MM.1S (cell line): ENCODE measurements around the gene LRG1.
"Not testable (repeated sequence)": the region's sequence is repeated elsewhere in the genome, so short reads cannot be mapped to it uniquely, and the experiment has no call there.

ENCODE experiments used
- DNase-seq: peaks from one replicate; pipeline ENCODE4 v3.0.0-alpha.2; 2015
- H2AFZ ChIP-seq: fragments of 300-600 bp; sonication (generic); 2 replicates; pipeline ENCODE4 v1.6.0; 2016; ENCODE audit warnings: antibody characterized with exemption, low read length
- H3F3A ChIP-seq: fragments of 300-600 bp; sonication (generic); 2 replicates; pipeline ENCODE4 v1.6.1; 2016; ENCODE audit warnings: mild to moderate bottlenecking, antibody characterized with exemption, low read length, moderate library complexity, mixed read lengths; ENCODE audit not compliant: insufficient read depth
- H3K27ac ChIP-seq: fragments of 300-600 bp; sonication (generic); 2 replicates; pipeline ENCODE4 v1.5.1; 2016; ENCODE audit warnings: mild to moderate bottlenecking, low read length
- H3K27me3 ChIP-seq: fragments of 300-600 bp; sonication (generic); replicated peaks from 2 replicates; pipeline ENCODE4 v1.6.0; 2016; ENCODE audit warnings: low read length; ENCODE audit not compliant: insufficient read depth
- H3K36me3 ChIP-seq: fragments of 300-600 bp; sonication (generic); replicated peaks from 2 replicates; pipeline ENCODE4 v1.6.1; 2016; ENCODE audit warnings: mild to moderate bottlenecking, low read length, mixed read lengths; ENCODE audit not compliant: insufficient read depth
- H3K4me1 ChIP-seq: fragments of 300-600 bp; sonication (generic); 2 replicates; pipeline ENCODE4 v1.6.1; 2016; ENCODE audit warnings: low read length, mixed read lengths
- H3K4me2 ChIP-seq: fragments of 300-600 bp; sonication (generic); 2 replicates; pipeline ENCODE4 v1.6.0; 2016; ENCODE audit warnings: low read depth, low read length
- H3K4me3 ChIP-seq: fragments of 300-600 bp; sonication (generic); 2 replicates; pipeline ENCODE4 v1.5.1; 2016; ENCODE audit warnings: low read length, mixed read lengths
- H3K79me2 ChIP-seq: fragments of 300-600 bp; sonication (generic); 2 replicates; pipeline ENCODE4 v1.6.1; 2016; ENCODE audit warnings: mixed run types, low read length, mixed read lengths
- H3K9ac ChIP-seq: fragments of 300-600 bp; sonication (generic); 2 replicates; pipeline ENCODE4 v1.6.1; 2016; ENCODE audit warnings: low read length, mixed read lengths
- H3K9me2 ChIP-seq: fragments of 300-600 bp; sonication (generic); replicated peaks from 2 replicates; pipeline ENCODE4 v1.6.1; 2016; ENCODE audit warnings: mild to moderate bottlenecking, low read length, mixed read lengths; ENCODE audit not compliant: insufficient read depth
- H3K9me3 ChIP-seq: fragments of 300-600 bp; sonication (generic); replicated peaks from 2 replicates; pipeline ENCODE4 v1.6.1; 2016; ENCODE audit warnings: mild to moderate bottlenecking, low read length, mixed read lengths; ENCODE audit not compliant: insufficient read depth
- H4K20me1 ChIP-seq: fragments of 300-600 bp; sonication (generic); 2 replicates; pipeline ENCODE4 v1.6.1; 2016; ENCODE audit warnings: mild to moderate bottlenecking, low read length, moderate library complexity, mixed read lengths; ENCODE audit not compliant: insufficient read depth
- EZH2 ChIP-seq: fragments of 300-600 bp; sonication (generic); optimal IDR thresholded peaks from 2 replicates; pipeline ENCODE3; 2017; ENCODE audit warnings: low read depth, mild to moderate bottlenecking, antibody characterized with exemption, low read length, mixed read lengths
- EZH2phosphoT487 ChIP-seq: fragments of 300-600 bp; sonication (generic); IDR thresholded peaks from 2 replicates; pipeline ENCODE4 v1.6.1; 2018; ENCODE audit warnings: antibody characterized with exemption, low read length
- TF ChIP-seq, protein P1 (sequence below): fragments of 300-600 bp; sonication (generic); IDR thresholded peaks from 2 replicates; pipeline ENCODE4 v1.5.1; 2016; ENCODE audit warnings: antibody characterized with exemption, low read length, mixed read lengths

Gene LRG1

GRCh38 chr19:4568886-4569285 lies 29.1 kb upstream of the LRG1 start:
- Histone ChIP-seq H3K9ac (no peak overlapping the region), H2AFZ (no peak overlapping the region), H3K4me1 (no peaks in the 10 kb centered on the region), H3K27ac (no peak overlapping the region), H3K9me3 (no peaks in the 10 kb centered on the region), H4K20me1 (no peaks in the 10 kb centered on the region), H3K79me2 (no peaks in the 10 kb centered on the region), H3K4me3 (no peak overlapping the region), H3K9me2 (no peaks in the 10 kb centered on the region), H3K36me3 (no peaks in the 10 kb centered on the region), H3F3A (no peaks in the 10 kb centered on the region), H3K4me2 (no peak overlapping the region), H3K27me3 (peaks cover 90% of the 10 kb centered on the region)
- no peak for DNase-seq
- TF ChIP-seq EZH2 (no peak), EZH2phosphoT487 (no peak)
- TF ChIP-seq, protein P1, sequence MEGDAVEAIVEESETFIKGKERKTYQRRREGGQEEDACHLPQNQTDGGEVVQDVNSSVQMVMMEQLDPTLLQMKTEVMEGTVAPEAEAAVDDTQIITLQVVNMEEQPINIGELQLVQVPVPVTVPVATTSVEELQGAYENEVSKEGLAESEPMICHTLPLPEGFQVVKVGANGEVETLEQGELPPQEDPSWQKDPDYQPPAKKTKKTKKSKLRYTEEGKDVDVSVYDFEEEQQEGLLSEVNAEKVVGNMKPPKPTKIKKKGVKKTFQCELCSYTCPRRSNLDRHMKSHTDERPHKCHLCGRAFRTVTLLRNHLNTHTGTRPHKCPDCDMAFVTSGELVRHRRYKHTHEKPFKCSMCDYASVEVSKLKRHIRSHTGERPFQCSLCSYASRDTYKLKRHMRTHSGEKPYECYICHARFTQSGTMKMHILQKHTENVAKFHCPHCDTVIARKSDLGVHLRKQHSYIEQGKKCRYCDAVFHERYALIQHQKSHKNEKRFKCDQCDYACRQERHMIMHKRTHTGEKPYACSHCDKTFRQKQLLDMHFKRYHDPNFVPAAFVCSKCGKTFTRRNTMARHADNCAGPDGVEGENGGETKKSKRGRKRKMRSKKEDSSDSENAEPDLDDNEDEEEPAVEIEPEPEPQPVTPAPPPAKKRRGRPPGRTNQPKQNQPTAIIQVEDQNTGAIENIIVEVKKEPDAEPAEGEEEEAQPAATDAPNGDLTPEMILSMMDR: no peak

- H3K4me1 ChIP-seq: no peaks in the 10 kb centered on the region
- no peak overlapping the region for H3K4me3 ChIP-seq
- H2AFZ ChIP-seq: no peak overlapping the region
- peaks cover 85% of the 10 kb centered on the region for H3K27me3 ChIP-seq
- no peak overlapping the region for H3K4me2 ChIP-seq
- H3K36me3 ChIP-seq: no peaks in the 10 kb centered on the region
- H4K20me1 ChIP-seq: no peaks in the 10 kb centered on the region
- H3F3A ChIP-seq: no peaks in the 10 kb centered on the region
- H3K27ac ChIP-seq: no peak overlapping the region
- H3K9me2 ChIP-seq: no peaks in the 10 kb centered on the region
- DNase-seq: peak; percentile 37
- no peaks in the 10 kb centered on the region for H3K79me2 ChIP-seq
- no peak overlapping the region for H3K9ac ChIP-seq
- no peaks in the 10 kb centered on the region for H3K9me3 ChIP-seq
- TF ChIP-seq, protein P1: peak; percentile 85
- no peak for TF ChIP-seq EZH2phosphoT487
- TF ChIP-seq EZH2: no peak
These were observed 27.8 kb upstream of the LRG1 start for GRCh38 chr19:4567584-4568071.

DNA sequence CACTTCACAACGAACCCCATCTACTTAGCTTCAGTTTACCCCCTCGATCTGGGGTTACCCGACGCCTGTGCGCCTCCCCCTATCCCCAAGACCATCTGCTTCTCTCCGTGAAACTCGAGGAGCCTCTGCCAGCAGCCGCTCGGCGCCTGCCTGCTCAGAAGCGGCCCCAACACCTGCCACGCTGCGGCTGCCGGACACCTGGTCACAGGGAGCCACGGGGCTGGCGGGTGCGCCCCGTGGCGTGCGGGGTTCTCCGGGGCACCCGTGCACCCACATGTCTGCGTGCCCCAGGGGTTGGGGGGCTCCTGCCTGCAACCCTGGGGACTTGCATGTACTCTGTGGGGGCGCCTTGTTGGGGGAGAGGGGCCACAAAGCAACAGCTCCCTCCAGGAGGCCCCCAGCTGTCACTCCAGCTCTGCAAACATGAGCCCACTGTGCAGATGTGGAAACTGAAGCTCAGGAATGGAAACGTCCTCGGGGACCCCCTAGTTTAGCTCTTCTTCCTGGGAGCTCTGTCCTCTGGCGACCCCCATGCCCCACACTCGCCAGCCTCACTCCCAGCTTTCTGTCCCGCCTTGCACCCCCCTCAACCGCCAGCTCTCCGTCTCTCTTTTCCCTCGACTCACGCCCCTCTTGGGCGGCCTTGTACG lies 26.7 kb upstream of the LRG1 start:
- no peak overlapping the region for H3K4me2 ChIP-seq
- H3K4me3 ChIP-seq: no peak overlapping the region

GRCh38 chr19:4563562-4563961 lies 23.7 kb upstream of the LRG1 start:
- H3K9me2 ChIP-seq, H3K79me2 ChIP-seq, H4K20me1 ChIP-seq, H3K27ac ChIP-seq, H3K9ac ChIP-seq, H3K4me1 ChIP-seq, H2AFZ ChIP-seq, H3K9me3 ChIP-seq, H3K4me3 ChIP-seq, H3F3A ChIP-seq, H3K36me3 ChIP-seq, H3K4me2 ChIP-seq, DNase-seq: not testable (repeated sequence)
- peaks cover 79% of the 10 kb centered on the region for H3K27me3 ChIP-seq

More for the DNA sequence above, 26.7 kb upstream of the LRG1 start:
- Histone ChIP-seq H3K9me2 (no peaks in the 10 kb centered on the region), H4K20me1 (no peaks in the 10 kb centered on the region), H3K27me3 (peaks cover 79% of the 10 kb centered on the region), H3K79me2 (no peaks in the 10 kb centered on the region), H3K27ac (no peak overlapping the region), H3K9me3 (no peaks in the 10 kb centered on the region), H2AFZ (no peak overlapping the region), H3K36me3 (no peaks in the 10 kb centered on the region), H3F3A (no peaks in the 10 kb centered on the region), H3K9ac (no peak overlapping the region), H3K4me1 (no peaks in the 10 kb centered on the region)
- no peak for DNase-seq
- no peak for TF ChIP-seq EZH2
- TF ChIP-seq, protein P1: no peak
- no peak for TF ChIP-seq EZH2phosphoT487

DNA sequence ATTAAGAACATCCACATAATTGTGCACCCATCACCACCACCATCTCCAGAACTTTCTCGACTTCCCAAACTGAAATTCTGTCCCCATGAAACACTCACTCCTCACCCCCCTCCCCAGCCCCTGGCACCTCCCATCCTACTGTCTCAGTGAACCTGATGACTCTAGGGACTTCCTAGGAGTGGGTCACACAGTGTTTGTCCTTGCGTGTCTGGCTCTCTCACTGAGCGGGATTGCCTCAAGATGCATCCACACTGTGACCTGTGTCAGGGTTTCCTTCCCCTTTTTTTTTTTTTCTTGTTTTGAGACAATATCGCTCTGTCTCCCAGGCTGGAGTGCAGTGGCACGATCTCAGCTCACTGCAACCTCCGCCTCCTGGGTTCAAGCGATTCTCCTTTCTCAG lies 22.2 kb upstream of the LRG1 start:
- H3K27me3 ChIP-seq: peaks cover 64% of the 10 kb centered on the region
- DNase-seq, H4K20me1 ChIP-seq, H3K9me2 ChIP-seq, H3K36me3 ChIP-seq, H3K4me3 ChIP-seq, H3K27ac ChIP-seq, H2AFZ ChIP-seq, H3F3A ChIP-seq, H3K4me2 ChIP-seq, H3K4me1 ChIP-seq, H3K9ac ChIP-seq, H3K79me2 ChIP-seq, H3K9me3 ChIP-seq: not testable (repeated sequence)
